Pancreas (tissue), 10 donors: ENCODE data around the gene BEX4. TPM values are rescaled to one million over a fixed set of nuclear protein-coding genes. Genes with fewer than 3 reads are reported as not detected.

Experiments used
- ATAC-seq, 4 donors: fragments of 200-7000 bp; cut with Tn5 transposase; one replicate each; pipeline versions ENCODE4 v1.8.0 to v1.9.1; 2020; ENCODE audit warnings: mild to moderate bottlenecking in 4 of 4, moderate library complexity in 4 of 4
- DNase-seq, 6 donors: peaks; one replicate each; pipeline ENCODE4 v3.0.0-alpha.2; 2020
- FAIRE-seq: peaks from 2 replicates; lab custom pipeline; 2012; peaks lifted over from hg19 to GRCh38; lab: Jason Lieb, UNC
- H3K27ac ChIP-seq, 4 donors: fragments of 200-600 bp; sonication (generic); 1 replicate in 3 of 4; 2 replicates in 1 of 4; pipeline versions ENCODE4 v1.5.0 to v1.8.0; 2020
- H3K27me3 ChIP-seq, 4 donors: fragments of 200-600 bp; one replicate each; pipeline ENCODE4 v1.8.0; 2021
- H3K36me3 ChIP-seq, 3 donors: fragments of 200-600 bp; sonication (generic) in 1 of 3; one replicate each; pipeline versions ENCODE4 v1.5.0 to v1.8.0; 2020 to 2021
- H3K4me1 ChIP-seq, 3 donors: fragments of 200-600 bp; one replicate each; pipeline ENCODE4 v1.8.0; 2021
- H3K4me3 ChIP-seq, 4 donors: fragments of 200-600 bp; sonication (generic) in 2 of 4; one replicate each; pipeline versions ENCODE4 v1.5.0 to v1.8.0; 2020 to 2021
- H3K9me3 ChIP-seq, 4 donors: fragments of 200-600 bp; one replicate each; pipeline ENCODE4 v1.8.0; 2021
- CTCF ChIP-seq, 4 donors: fragments of 200-600 bp; sonication (generic) in 3 of 4; IDR thresholded peaks; one replicate each; pipeline versions ENCODE4 v1.5.0 to v1.8.0; 2021; ENCODE audit warnings: antibody characterized with exemption in 4 of 4
- WGBS, 2 donors: extraction: QIAGEN DNeasy Blood & Tissue Kit; methylation state at CpG; one replicate each; pipeline ENCODE4 v1.1.7; 2013; 5-methylcytosine and 5-hydroxymethylcytosine counted together
- intact Hi-C, 3 donors: fragments of 100-400 bp; cut with DNase I; formaldehyde crosslinking; loops; one replicate each; pipeline versions ENCODE4 v1.11.1 to v1.14.2; 2022
- polyA plus RNA-seq, 2 donors: library from polyadenylated mRNA; stranded (reverse); fragments of 200-250 nt; gene quantifications; one replicate each; pipeline ENCODE4 v1.2.3, GENCODE V29; 2013
- total RNA-seq, 6 donors: library from RNA; stranded (reverse); fragmentation: NEBNext Ultra II Directional in 4 of 6; extraction: Animal tissue kit (Norgen Biotek cat#: 25700) in 4 of 6; gene quantifications; one replicate each; pipeline versions ENCODE4 v1.2.1 to v1.2.4, GENCODE V29; 2021 to 2023
- donor health status: healthy with polysubstance abuse.
- donor health status: DM: no; HTN: no; CAD: no; lungs with moderate emphysema.
- donor health status: DM: no; HTN: no; CAD: no.
- donor health status: control.
- donor health status: control.
- donor health status: Bipolar disorder and iron deficiency.
- donor health status: DM: yes; HTN: yes; CAD: no.
- donor health status: DM: no; HTN: no; CAD: no.
- donor health status: DM: no; HTN: no; CAD: no.
- donor health status: DM: yes; HTN: yes; CAD: no.

The BEX4 gene
- total and polyA plus RNA-seq, 8 donors = 7.4 to 89.2 (median 12.2) TPM

GRCh38 chrX:103201041-103201440 lies 13.9 kb upstream of the BEX4 start:
- Histone ChIP-seq H3K27ac (no peak overlapping the region), H3K36me3 (no peaks in the 10 kb centered on the region), H3K9me3 (no peaks in the 10 kb centered on the region), H3K4me1 (no peaks in the 10 kb centered on the region), H3K27me3 (peaks cover 0 to 8% (median 2%) of the 10 kb centered on the region in 4 donors), H3K4me3 (no peak overlapping the region)
- DNase-seq (no peak), FAIRE-seq (no peak), ATAC-seq (no peak)
- intact Hi-C loops = no loop called here
- 32 to 47% methylated on average over 3 of the region's 3 CpGs for WGBS, 2 donors
- no peak for TF ChIP-seq CTCF (IDR thresholded peaks at IDR 0.05)

- TF ChIP-seq CTCF (IDR thresholded peaks at IDR 0.05) = no peak
- intact Hi-C loops = no loop called here
These were observed 4.9 kb upstream of the BEX4 start for GRCh38 chrX:103210056-103210455.

GRCh38 chrX:103211012-103211715 lies 3.7 kb upstream of the BEX4 start:
- WGBS, 2 donors = 26% methylated on average over 7 of the region's 7 CpGs
- no peaks in the 10 kb centered on the region for H3K36me3 ChIP-seq
- TF ChIP-seq CTCF (IDR thresholded peaks at IDR 0.05) = peak in 2 of 4 donors; percentile 6 to 14
- H3K9me3 ChIP-seq = no peaks in the 10 kb centered on the region
- no peak overlapping the region for H3K4me3 ChIP-seq
- FAIRE-seq (no peak), ATAC-seq (peak in 2 of 4 donors; percentile 31 to 37), DNase-seq (peak in 3 of 6 donors; percentile 6 to 35 (median 18))
- no peaks in the 10 kb centered on the region for H3K4me1 ChIP-seq
- H3K27me3 ChIP-seq = peaks cover 0 to 17% (median 0%) of the 10 kb centered on the region in 4 donors
- intact Hi-C loops = no loop called here
- H3K27ac ChIP-seq = no peak overlapping the region

More at GRCh38 chrX:103210056-103210455, 4.9 kb upstream of the BEX4 start:
- no peak for FAIRE-seq
- H3K27ac ChIP-seq = no peak overlapping the region
- no peak for DNase-seq
- 48 to 58% methylated on average over 5 of the region's 5 CpGs for WGBS, 2 donors
- H3K4me1 ChIP-seq = no peaks in the 10 kb centered on the region
- no peak overlapping the region for H3K4me3 ChIP-seq
- H3K9me3 ChIP-seq = no peaks in the 10 kb centered on the region
- H3K27me3 ChIP-seq = peaks cover 0 to 17% (median 0%) of the 10 kb centered on the region in 4 donors
- no peak for ATAC-seq
- H3K36me3 ChIP-seq = no peaks in the 10 kb centered on the region

- 63 to 75% methylated on average over 8 of the region's 8 CpGs for WGBS, 2 donors
- DNase-seq = no peak
- Histone ChIP-seq H3K27ac (no peak overlapping the region), H3K27me3 (peaks cover 0 to 15% (median 0%) of the 10 kb centered on the region in 4 donors), H3K36me3 (no peaks in the 10 kb centered on the region), H3K9me3 (no peaks in the 10 kb centered on the region), H3K4me1 (no peaks in the 10 kb centered on the region), H3K4me3 (no peak overlapping the region)
- TF ChIP-seq CTCF (IDR thresholded peaks at IDR 0.05) = no peak
- ATAC-seq = no peak
- no peak for FAIRE-seq
- intact Hi-C loops = no loop called here
These were observed 2.0 kb upstream of the BEX4 start for GRCh38 chrX:103212749-103213457.
